ENCODE results near the gene RALGPS1. TPM values are rescaled to one million over a fixed set of nuclear protein-coding genes. Genes with fewer than 3 reads are reported as not detected.

RALGPS1 gene
- polyA plus RNA-seq, 1 of the 3 experiments (the other 2 are of a cell fraction) = 3.9 TPM

DNA sequence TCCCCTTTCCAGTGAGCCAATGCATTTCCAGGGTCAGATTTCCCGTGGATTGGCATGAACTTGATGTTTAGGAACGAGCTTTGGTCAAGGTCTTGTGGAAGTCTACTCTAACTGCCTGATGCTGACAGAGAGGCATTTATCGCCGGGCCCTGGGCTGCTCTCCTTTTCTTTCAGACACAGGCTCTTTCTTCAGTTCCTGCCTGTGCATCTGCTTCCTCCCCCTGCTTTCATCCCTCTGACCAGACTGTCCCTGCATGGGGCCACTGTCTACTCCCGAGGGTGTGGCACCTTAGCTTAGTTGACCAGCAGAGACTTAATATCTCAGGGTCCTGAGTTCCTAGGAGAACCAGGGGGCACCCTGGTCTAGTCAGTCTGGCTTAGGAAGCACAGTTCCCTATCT, 41.2 kb downstream of the RALGPS1 start:
- no peak overlapping the region for H2AFZ ChIP-seq (ENCODE audit: low read depth)
- no peak overlapping the region for H3K9ac ChIP-seq
- TF ChIP-seq RFX5 (IDR thresholded peaks at IDR 0.05; ENCODE audit: low read length) = no peak
- TF ChIP-seq MAX (IDR thresholded peaks at IDR 0.05; ENCODE audit: low read depth) = no peak
- no peak for TF ChIP-seq SIN3A (IDR thresholded peaks at IDR 0.05; ENCODE audit: borderline replicate concordance, low read depth, low read length)
- no peak for TF ChIP-seq GATA2 (CRISPR knock-in tag; IDR thresholded peaks at IDR 0.05)
- TF ChIP-seq RXRA (IDR thresholded peaks at IDR 0.05; ENCODE audit: borderline replicate concordance, low read depth) = no peak
- TF ChIP-seq MEF2A (IDR thresholded peaks at IDR 0.05; ENCODE audit: borderline replicate concordance, low read depth) = no peak
- TF ChIP-seq, protein P1, sequence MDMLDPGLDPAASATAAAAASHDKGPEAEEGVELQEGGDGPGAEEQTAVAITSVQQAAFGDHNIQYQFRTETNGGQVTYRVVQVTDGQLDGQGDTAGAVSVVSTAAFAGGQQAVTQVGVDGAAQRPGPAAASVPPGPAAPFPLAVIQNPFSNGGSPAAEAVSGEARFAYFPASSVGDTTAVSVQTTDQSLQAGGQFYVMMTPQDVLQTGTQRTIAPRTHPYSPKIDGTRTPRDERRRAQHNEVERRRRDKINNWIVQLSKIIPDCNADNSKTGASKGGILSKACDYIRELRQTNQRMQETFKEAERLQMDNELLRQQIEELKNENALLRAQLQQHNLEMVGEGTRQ (IDR thresholded peaks at IDR 0.05; ENCODE audit: borderline replicate concordance, low read depth, low read length) = no peak
- TF ChIP-seq RCOR1 (IDR thresholded peaks at IDR 0.05; ENCODE audit: low read length) = no peak
- no peak for TF ChIP-seq EZH2phosphoT487 (IDR thresholded peaks at IDR 0.05; ENCODE audit: borderline replicate concordance, low read depth)
- TF ChIP-seq CHD2 (IDR thresholded peaks at IDR 0.05; ENCODE audit: low read length, partially characterized antibody) = no peak
- no peak for TF ChIP-seq CTCF (IDR thresholded peaks at IDR 0.05)
- no peak for TF ChIP-seq GABPA (IDR thresholded peaks at IDR 0.05; ENCODE audit: low read depth)
- no peak for TF ChIP-seq NRF1 (IDR thresholded peaks at IDR 0.05; ENCODE audit: low read depth, low read length)
- TF ChIP-seq FOXJ3 (CRISPR knock-in tag; IDR thresholded peaks at IDR 0.05) = no peak
- TF ChIP-seq, protein P2, sequence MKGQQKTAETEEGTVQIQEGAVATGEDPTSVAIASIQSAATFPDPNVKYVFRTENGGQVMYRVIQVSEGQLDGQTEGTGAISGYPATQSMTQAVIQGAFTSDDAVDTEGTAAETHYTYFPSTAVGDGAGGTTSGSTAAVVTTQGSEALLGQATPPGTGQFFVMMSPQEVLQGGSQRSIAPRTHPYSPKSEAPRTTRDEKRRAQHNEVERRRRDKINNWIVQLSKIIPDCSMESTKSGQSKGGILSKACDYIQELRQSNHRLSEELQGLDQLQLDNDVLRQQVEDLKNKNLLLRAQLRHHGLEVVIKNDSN (IDR thresholded peaks at IDR 0.05; ENCODE audit: borderline replicate concordance, low read depth) = no peak
- TF ChIP-seq ELF1 (IDR thresholded peaks at IDR 0.05) = no peak
- TF ChIP-seq POLR2AphosphoS5 (IDR thresholded peaks at IDR 0.05; ENCODE audit: low read depth, low read length) = no peak
- no peak for TF ChIP-seq SMC3 (IDR thresholded peaks at IDR 0.05; ENCODE audit: low read depth, low read length)
- TF ChIP-seq FOXM1 (IDR thresholded peaks at IDR 0.05; ENCODE audit: low read depth) = no peak
- H3K79me2 ChIP-seq (ENCODE audit: insufficient read depth) = no peaks in the 10 kb centered on the region
- ChIA-PET POLR2A (no interaction called here), CTCF (interaction anchor here (3.0 to 3.9 kb wide), 3 partner anchors 9 to 14 kb away, joined by 13 to 24 read pairs (median 22); no protein-coding TSS in a partner anchor)
- DNase-seq = no peak
- no peaks in the 10 kb centered on the region for H3K9me2 ChIP-seq
- H3K9me3 ChIP-seq = no peaks in the 10 kb centered on the region
- no peaks in the 10 kb centered on the region for H3K36me3 ChIP-seq (replicated peaks in 1 of 2; ENCODE audit: control insufficient read depth in 1 of 2, insufficient read depth in 2 of 2, low read length in 1 of 2)
- H3K4me1 ChIP-seq (ENCODE audit: control insufficient read depth in 1 of 2, insufficient read depth in 2 of 2, low read depth in 1 of 2, low read length in 1 of 2) = peaks cover 7 to 12% of the 10 kb centered on the region in 2 experiments; a peak in 3 of 4 replicates
- no peaks in the 10 kb centered on the region for H4K20me1 ChIP-seq (ENCODE audit: insufficient read depth)
- no peak overlapping the region for H3K27ac ChIP-seq (ENCODE audit: low read depth in 2 of 2, low read length in 1 of 2)
- H3F3A ChIP-seq (replicated peaks; ENCODE audit: insufficient read depth) = peaks cover 10% of the 10 kb centered on the region
- H3K27me3 ChIP-seq (ENCODE audit: insufficient read depth) = no peaks in the 10 kb centered on the region
- no peak overlapping the region for H3K4me3 ChIP-seq (ENCODE audit: low read depth in 2 of 2, low read length in 1 of 2)
- H3K4me2 ChIP-seq = no peak overlapping the region
- WGBS (ENCODE audit: low lambda C conversion rate) = 86% methylated on average over 5 of the region's 5 CpGs
